DMS53 treated with DMSO at 0.1 percent for 48 hours (cell line): Measurements from ENCODE around the gene CMYA5.

Experiments used
- DNase-seq: peaks from one replicate; lab custom pipeline; 2025; ENCODE audit not compliant: unreplicated experiment; lab: John Stamatoyannopoulos, UW

Gene CMYA5

DNA sequence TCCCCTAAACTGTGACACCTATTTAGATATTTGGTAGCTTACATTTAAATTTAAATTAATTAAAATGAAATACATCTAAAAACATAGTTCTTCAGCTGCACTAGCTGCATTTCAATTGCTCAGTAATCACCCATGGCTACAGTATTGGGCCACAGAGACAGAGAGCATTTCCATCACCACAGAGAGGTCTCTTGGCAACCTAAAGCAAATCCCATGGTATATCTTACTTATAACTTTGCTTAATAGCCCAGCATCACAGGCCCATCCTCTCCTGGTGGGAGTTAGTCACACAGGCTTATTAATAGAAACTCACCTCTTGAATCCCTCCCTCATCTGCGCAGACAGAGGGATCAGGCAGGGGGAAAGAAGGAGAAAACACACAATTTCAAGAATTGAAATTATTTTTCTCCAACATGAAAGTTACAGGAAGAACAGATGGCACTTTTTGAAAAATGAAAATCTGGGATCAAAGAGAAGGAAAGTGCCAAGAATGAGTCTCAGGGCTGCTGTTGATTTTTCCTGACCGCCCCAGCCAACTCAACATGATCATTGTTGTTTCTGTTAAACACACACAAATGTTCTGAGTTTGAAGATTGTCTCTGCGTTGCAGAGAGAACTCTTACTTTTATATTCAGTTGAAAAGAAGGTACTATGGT is 144.6 kb downstream of the CMYA5 start:
- DNase-seq: no peak

DNA sequence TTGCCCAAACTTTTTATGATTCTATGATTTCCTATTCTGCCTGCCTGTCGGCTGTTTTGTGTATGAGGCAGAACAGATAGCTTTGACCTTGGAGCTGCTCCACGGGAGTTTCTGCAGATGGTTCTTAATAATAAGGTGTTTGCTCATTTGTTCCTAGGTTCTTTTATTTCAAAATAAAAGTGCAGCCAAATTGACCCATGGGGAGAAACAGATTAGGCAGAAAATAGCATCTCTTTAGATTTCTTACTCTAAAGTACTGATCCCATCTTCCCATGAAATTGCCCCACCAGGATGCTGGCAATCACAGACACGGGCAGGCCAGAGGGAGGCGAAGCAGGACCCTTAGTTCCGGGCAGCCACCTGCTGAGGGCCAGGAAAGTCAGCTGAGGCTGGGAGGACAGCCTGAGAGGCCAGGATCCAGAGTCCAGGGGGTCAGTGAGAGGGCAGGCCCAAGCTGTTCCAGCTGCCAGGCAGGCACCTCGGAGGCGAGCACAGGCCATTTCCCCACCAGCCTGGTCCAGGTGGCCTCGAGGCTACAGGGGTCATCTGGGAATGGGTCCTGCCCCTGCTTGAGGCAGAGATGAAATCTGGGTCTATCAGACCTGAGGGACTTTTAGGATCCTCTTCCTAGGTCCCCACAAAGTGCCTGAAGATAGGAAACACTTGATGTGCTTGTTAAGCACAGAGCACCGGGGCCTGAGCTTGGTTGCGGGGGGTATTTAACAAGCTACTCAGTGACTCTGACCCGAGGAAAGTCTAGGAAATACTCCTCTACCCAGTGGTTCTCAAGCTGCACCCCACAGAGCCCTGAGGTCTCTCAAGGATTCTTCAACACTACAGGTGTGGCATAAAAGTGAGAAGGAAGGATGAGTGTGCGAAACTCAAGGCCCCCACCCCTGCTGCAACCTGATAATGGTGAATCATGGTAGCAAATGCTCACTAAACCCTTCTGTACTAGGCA is 145.4 kb downstream of the CMYA5 start:
- no peak for DNase-seq

DNA sequence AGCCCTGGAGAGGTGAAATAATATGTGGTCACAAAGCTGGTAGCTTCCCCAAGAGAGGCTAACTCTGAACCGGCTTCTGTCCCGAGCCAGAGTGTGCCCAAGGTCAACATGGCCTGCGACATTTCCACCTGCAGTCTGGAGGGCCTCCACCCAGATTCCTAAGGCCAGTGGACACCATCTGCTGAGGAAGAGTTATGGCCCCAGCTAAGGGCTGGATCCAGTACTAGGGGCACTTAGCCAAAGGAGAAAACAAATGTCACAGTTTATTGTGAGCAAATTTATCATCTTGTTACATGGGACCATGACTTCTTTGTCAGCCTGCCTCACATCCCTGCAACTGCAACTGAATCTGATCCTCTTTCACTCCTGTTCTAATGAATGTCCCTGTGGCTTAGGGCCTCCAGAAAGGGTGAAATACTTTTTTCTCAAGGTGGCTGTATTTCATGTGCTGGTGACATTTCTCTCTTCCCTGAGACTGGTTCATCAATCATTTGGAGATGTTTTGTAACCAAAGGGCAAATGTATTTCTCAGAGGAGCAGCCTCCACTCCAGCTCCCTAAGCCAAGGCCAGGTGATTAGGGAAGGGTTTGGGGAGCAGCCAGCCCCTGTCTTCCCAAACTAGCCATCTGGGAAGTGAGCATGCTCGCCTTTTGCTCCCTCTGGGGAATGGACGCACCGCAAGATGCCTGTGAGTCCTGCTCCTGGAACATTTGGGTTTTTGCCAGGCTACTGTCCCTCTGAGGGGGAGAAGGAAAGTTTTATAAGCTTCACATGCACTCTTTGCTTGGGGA is 148.3 kb downstream of the CMYA5 start:
- DNase-seq: no peak

DNA sequence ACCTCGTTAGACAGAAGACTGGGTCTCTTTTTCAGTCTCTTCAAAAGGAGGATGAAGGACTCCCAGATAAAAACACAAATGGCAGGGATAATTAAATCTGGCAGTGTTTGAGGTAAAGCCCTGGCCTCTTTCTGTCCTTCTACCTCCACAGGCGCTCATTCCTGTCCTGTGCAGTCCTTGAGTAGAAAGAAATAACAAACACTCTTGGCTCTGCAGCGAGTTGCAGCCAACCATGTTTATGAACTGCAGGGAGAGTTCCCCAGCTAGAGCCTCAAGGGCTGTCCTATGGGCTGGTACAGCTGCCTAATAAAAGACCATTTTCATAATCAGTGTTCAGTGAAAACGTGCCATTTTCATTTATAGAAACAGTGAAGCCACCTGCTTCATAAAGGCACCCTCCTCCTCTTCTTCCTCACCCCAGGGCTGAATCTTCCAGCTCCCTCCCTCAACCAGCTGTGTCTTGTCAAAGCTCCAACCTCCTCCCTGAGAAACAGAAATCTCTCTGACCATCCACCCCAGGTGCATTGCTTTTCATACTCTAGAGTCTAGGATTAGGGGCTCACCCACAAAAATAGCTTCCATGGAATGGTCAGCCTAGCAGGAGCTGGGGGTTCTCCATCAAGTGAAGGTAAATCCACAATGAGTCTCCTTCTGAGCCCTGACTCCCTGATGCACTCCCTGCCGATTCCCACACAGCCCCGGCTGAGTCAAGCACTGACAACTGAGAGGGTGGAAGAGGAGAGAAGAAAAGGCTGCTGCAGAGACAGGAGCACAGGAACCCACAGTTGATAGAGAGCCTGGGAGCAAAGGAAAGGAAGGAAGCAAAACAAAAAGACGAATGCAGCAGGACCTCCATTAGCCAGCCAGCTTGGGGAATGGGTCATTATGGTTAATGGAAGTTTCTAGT is 150.7 kb downstream of the CMYA5 start:
- DNase-seq: no peak

DNA sequence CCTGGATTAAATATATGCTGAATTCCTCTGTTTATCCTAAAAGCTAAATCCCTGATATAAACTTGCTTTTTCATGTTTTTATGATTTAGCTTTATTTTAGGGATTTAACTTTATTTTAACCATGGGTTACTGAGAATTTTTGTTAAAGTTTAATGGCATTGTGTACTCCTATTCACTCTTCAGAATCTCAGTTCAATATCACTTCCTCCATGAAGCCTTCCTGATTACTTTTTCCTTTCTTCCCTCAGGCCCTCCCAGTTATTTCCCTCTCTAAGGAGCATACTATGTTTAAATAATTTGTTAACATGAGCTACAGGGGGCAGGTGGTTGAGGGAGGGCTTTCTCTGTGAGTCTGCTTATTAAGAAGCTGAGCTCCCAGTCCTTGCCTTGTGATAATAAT is 151.5 kb downstream of the CMYA5 start:
- DNase-seq: no peak

DNA sequence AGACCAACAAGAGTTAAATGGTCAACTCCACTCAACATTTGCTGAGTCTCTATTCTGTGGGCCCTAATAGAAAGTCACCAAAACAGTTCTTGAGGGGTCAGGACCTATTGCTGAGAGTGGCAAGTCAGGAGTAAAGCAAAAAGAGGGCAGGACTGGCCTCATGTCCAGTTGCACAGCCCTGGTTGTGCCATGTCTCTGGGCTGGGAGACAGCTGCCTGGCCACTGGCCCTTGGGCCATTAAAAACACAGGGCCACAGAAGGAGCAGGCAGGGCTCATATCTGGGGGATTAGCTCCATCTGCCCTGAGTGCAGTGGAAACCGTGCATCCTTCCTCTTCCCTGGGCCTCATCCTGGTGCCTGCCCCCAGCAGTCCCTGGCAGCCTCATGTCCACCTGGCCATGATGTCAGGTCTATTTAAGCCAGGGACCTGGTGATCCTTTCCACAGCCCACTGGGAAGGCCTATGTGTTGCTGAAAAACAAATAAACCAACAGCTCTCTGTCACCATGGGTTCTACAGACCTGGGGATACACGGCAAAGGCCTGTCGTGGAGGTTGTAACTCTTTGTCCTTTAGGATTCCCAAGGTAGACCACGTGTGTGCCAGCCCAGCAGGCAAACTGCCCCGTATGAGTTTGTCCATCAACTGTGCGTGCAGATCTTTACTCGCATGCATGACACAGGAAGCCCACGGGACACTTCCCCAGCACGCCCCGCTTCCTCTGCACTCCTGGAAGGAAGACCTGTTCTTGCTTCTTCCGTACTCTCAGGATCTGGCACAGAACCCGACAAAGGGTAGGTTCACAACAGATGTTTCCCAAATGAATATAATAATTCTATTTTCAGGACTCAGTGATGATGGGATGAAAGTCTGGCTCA is 152.6 kb downstream of the CMYA5 start:
- DNase-seq: no peak

DNA sequence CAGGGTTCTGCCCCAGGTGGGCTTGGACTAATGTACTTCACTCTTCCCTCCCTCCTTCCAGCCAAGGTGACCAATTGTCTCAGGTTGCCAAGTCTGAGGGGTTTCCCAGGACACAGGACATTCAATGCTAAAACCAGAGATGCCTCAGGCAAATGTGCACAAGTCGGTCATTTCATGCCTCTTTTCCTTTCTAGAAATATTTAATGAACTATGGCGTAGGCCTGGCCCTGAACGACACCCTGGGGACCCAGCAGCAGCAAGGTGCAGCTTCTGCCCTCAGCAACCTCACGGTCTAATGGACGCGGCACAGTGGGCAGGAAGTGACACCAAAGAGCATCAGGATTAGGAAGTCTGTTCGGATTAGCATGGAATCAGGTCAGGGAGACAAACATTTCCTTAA is 153.4 kb downstream of the CMYA5 start:
- DNase-seq: no peak

DNA sequence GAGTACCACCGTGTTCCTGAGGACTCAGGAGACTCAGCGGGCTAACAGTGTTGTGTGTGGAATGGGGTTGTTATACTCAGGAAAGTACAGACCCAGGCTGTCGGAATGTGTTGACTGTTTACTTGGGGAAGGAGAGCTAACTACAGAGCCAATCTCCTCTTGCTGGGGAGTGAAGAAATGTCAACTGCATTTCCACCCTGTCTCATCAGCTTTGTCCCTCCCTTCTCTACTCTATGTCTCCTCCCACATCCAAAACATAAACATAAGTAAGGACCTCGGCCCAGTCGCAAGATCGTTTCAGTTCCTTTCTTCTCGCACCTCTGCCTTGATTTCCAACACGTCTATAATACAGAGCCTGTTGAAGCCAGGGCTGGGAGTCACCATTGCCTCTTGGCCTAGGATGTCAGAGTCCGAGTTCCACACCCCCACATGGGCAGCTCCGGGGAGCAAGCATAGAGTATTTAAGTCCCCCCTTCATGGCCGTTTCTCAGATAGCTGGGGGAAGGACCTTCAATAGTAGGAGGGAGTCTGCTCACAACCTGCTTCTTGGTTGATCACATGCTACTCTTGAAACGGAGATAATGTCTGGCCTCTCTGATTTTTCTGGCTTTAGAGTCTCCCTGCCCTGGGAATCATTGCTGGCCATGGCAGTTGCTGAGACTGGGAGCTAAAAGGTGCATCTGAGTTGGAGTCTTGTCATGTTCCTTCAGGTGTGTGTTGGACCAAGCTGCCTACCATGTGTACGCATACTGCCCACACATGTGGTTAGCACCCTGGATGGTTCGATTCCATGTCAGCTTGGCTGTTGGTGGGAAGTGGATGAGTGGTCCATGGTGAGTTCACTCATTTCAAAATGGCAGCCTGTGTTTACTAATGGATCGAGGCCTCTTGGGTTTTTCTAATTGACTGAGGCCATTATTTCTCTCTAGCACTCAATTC is 154.1 kb downstream of the CMYA5 start:
- DNase-seq: no peak

DNA sequence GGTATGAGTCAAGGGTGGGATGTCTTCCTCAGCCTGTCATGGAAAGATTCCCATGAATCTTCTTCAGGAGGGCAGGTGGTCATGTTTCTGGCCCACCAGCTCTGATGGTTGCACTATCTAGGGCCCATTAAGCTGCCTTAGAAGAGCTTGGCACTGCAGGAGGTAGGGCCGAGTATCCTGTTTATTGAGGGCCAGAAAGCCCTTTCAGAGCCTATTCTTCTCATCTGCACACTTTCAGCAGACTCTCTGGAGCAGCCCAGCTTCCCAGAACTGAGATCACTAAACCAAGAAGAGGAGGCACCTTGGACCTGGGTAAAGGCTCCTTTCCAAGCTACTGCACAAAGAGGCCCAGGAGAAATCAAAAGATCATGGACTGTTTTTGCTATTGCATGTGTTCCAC is 154.9 kb downstream of the CMYA5 start:
- DNase-seq: no peak

DNA sequence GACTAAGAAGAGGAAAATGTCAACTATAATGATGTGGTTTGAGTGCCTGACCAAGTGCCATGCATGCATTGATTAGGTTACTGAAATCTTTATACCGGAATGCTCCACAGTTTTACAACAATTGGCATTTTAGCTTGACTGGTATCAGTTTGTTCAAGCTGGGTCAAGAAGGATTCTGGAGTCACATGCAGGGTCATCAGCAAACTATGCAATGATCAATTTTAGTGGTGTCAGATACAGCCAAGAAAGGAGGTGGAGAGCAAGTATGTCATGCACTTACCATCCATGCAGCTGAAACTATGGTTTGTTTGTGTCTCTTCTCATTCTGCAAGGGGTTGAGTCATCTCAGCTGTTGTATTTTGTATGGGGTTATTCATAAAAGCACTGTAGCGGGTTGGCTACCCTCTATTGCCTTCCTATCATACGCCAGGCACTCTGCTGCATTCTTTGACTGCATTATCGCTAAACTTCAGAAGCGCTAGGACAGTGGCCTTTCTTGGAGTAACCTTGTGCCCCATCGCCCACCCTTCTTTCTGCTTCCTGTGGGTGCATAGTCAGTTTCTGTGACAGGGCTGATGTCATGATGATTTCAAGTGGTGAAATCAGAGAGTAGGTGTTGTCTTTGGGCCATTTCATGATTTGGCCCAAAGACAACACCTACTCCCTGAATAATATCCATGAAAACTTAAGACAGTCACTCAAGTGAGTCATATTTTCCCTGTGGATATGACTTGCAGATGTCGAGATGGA is 156.0 kb downstream of the CMYA5 start:
- DNase-seq: no peak

DNA sequence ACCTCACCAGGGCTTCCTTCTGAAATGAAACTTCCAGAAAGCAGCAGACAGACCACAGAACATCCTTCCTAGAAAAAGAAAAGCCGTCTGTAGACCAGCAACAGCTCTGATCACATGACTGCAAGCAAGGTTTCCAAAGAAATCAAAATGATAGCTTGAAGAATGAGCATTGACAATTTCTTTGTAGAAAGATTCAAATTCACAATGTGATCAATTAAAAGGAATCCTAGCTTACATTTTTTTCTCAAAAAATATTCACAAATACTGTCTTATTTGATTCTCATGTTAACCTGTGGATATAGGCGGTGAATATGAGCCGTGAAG is 156.5 kb downstream of the CMYA5 start:
- no peak for DNase-seq

DNA sequence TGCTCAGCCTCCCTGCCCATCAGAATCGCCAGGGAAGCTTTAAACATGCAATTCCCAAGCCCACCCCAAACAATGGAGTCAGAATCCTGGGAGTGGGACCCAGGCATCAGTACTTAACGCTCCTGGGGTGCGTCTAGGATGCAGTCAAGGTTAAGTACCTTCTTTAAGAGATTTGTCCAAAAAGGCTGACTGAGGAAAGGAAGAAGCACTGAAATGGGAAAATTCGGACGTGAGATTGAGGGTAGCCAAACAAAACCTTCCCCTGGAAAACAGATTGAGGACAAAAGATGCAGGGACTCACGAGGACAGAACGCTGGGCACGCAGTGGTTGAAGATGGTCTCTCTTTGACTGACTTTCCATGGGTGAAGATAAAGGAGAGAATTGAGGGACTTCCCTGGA is 157.9 kb downstream of the CMYA5 start:
- DNase-seq: no peak

DNA sequence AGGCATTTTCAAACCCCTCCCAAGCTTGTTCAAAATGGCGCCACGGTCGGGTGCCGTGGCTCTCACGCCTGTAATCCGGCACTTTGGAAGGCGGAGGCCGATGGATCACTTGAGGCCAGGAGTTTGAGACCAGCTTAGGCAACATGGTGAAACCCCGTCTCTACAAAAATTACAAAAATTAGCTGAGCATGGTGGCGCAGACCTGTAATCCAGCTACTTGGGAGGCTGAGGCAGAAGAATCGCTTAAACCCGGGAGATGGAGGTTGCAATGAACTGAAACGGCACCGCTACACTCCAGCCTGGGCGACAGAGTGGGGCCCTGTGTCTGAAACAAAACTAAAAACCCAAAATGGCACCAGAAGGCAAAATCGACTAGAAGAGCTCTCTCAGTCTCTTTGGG is 159.4 kb downstream of the CMYA5 start:
- DNase-seq: no peak
